Ovary (tissue), 9 donors: Measurements from ENCODE around the gene XYLT1. TPM values are rescaled to one million over a fixed set of nuclear protein-coding genes. Genes with fewer than 3 reads are reported as not detected.

Experiments
- DNase-seq, 5 donors: peaks; one replicate each; pipeline ENCODE4 v3.0.0-alpha.2; 2019 to 2020
- H3K27ac ChIP-seq, 2 donors: fragments of 200-600 bp; one replicate each; pipeline versions ENCODE4 v1.5.1 to v1.8.0; 2019 to 2022
- H3K27me3 ChIP-seq: fragments of 200-600 bp; one replicate; pipeline ENCODE4 v1.8.0; 2022
- H3K36me3 ChIP-seq: fragments of 200-600 bp; sonication (generic); one replicate; pipeline ENCODE4 v1.5.1; 2019
- H3K4me1 ChIP-seq: one replicate; pipeline ENCODE4 v1.8.1; 2013; ENCODE audit warnings: mild to moderate bottlenecking, moderate library complexity; ENCODE audit not compliant: insufficient read depth
- H3K4me3 ChIP-seq: fragments of 200-600 bp; sonication (generic); one replicate; pipeline ENCODE4 v1.5.1; 2017
- H3K9me3 ChIP-seq, 2 donors: fragments of 200-600 bp in 1 of 2; sonication (generic) in 1 of 2; one replicate each; pipeline versions ENCODE4 v1.5.1 to v1.8.1; 2013 to 2019; ENCODE audit warnings: mild to moderate bottlenecking in 1 of 2, moderate library complexity in 1 of 2
- EP300 ChIP-seq: sonication (generic); formaldehyde crosslinking; IDR thresholded peaks from one replicate; pipeline ENCODE4 v1.6.1; 2017; ENCODE audit warnings: antibody characterized with exemption
- POLR2A ChIP-seq: fragments of 450-650 bp; IDR thresholded peaks from one replicate; pipeline ENCODE4 v1.6.1; 2017; ENCODE audit warnings: antibody characterized with exemption, mild to moderate bottlenecking, moderate library complexity
- WGBS, 3 donors: extraction: QIAGEN DNeasy Blood & Tissue Kit in 1 of 3; methylation state at CpG; one replicate each; pipeline versions ENCODE4 v1.1.5 to v1.1.7; 2013 to 2017; 5-methylcytosine and 5-hydroxymethylcytosine counted together
- intact Hi-C, 4 donors: fragments of 100-400 bp; cut with DNase I; formaldehyde crosslinking; loops; one replicate each; pipeline versions ENCODE4 v1.11.0 to v1.15.1; 2022 to 2023
- polyA plus RNA-seq, 2 donors: library from polyadenylated mRNA; stranded (reverse); fragments of 200-250 nt in 1 of 2; fragments of 350-450 nt in 1 of 2; fragmentation: Illumina TruSeq in 1 of 2; extraction: RNeasy Lipid Tissue Mini Kit (QIAGEN cat#74804) in 1 of 2; gene quantifications; one replicate each; pipeline ENCODE4 v1.2.3, GENCODE V29; 2013 to 2014
- total RNA-seq, 7 donors: library from RNA; depleted of rRNA in 2 of 7; stranded (reverse); fragments of >200 nt in 2 of 7; fragmentation: NEBNext Ultra II Directional in 3 of 7; extraction: Animal tissue kit (Norgen Biotek cat#: 25700) in 3 of 7; gene quantifications; one replicate each; pipeline versions ENCODE4 v1.1.0 to v1.2.4, GENCODE V29; 2016 to 2023
- TF ChIP-seq, protein P1 (sequence below), 3 donors: fragments of 450-650 bp in 2 of 3; fragments of 200-600 bp in 1 of 3; IDR thresholded peaks; one replicate each; pipeline versions ENCODE4 v1.5.1 to v1.8.0; 2016 to 2022; ENCODE audit warnings: antibody characterized with exemption in 3 of 3, mild to moderate bottlenecking in 1 of 3
- donor health status: DM: no; HTN: no; CAD: no; lungs with moderate emphysema.
- donor health status: DM: no; HTN: no; CAD: no.
- donor health status: Bipolar disorder and iron deficiency.
- donor health status: DM: yes; HTN: yes; CAD: no.
- donor health status: DM: no; HTN: no; CAD: no.
- donor health status: DM: yes; HTN: yes; CAD: no.

XYLT1 gene
- total and polyA plus RNA-seq, 9 donors, result 3.2 to 38.0 (median 17.3) TPM

DNA sequence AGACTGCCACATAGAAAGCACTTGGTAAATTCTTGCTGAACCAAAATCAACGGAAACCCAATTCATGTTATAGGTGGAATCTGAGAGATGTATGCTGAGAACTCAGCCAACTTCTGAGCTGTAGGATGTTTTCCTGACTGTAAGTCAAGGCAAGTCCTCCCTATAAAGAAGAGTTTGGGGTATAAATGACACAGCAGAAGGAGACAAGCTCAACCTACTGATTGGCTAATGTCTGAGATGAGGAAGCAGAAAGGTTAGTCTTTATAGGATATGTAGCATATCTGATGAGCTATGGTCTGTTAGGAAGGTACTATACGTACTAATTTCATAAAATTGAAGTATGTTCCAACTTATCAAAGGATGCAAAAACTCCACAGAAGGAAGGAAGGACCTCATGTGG is 99.5 kb downstream of the XYLT1 start:
- H3K9me3 ChIP-seq, result no peaks in the 10 kb centered on the region
- no peaks in the 10 kb centered on the region for H3K36me3 ChIP-seq
- no peaks in the 10 kb centered on the region for H3K27me3 ChIP-seq
- no peak overlapping the region for H3K27ac ChIP-seq
- TF ChIP-seq, protein P1, sequence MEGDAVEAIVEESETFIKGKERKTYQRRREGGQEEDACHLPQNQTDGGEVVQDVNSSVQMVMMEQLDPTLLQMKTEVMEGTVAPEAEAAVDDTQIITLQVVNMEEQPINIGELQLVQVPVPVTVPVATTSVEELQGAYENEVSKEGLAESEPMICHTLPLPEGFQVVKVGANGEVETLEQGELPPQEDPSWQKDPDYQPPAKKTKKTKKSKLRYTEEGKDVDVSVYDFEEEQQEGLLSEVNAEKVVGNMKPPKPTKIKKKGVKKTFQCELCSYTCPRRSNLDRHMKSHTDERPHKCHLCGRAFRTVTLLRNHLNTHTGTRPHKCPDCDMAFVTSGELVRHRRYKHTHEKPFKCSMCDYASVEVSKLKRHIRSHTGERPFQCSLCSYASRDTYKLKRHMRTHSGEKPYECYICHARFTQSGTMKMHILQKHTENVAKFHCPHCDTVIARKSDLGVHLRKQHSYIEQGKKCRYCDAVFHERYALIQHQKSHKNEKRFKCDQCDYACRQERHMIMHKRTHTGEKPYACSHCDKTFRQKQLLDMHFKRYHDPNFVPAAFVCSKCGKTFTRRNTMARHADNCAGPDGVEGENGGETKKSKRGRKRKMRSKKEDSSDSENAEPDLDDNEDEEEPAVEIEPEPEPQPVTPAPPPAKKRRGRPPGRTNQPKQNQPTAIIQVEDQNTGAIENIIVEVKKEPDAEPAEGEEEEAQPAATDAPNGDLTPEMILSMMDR (IDR thresholded peaks at IDR 0.05), result no peak
- TF ChIP-seq EP300 (no peak), POLR2A (no peak)
- H3K4me1 ChIP-seq, result peaks cover 3% of the 10 kb centered on the region
- WGBS, 3 donors, result 89 to 97% (median 90%) methylated on average over 2 of the region's 2 CpGs
- no peak overlapping the region for H3K4me3 ChIP-seq
- intact Hi-C loops, result no loop called here
- DNase-seq, result no peak

DNA sequence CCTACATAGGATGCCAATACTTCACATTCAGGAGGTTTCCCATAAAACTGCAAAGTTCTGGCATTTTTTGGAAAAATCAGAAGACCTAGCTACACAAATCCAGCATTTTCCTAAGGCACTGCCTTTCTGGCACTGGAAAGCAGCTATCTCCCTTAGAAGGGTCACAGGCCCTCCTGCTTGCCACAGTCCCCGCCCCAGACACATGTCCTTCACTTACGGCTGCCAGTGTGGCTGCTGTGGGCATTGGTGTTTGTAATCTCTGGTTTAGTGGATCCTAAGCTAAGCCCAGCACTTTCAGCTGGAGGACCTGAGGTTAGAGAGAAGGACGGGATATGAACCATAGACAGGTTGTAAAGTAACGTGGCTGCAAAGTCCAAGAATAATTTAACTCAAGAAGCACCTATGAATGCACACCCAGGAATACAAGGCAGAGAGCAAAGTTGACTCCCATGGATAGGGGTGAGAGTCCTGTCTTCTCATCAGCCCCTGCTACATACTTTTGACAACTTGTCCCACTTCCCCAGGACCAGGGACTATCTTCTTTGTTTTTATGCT is 100.0 kb downstream of the XYLT1 start:
- Histone ChIP-seq H3K9me3 (no peaks in the 10 kb centered on the region), H3K27ac (no peak overlapping the region), H3K27me3 (no peaks in the 10 kb centered on the region), H3K4me3 (no peak overlapping the region), H3K36me3 (no peaks in the 10 kb centered on the region), H3K4me1 (peaks cover 5% of the 10 kb centered on the region)
- intact Hi-C loops, result no loop called here
- 62 to 88% (median 67%) methylated on average over 4 of the region's 4 CpGs for WGBS, 3 donors
- no peak for DNase-seq
- TF ChIP-seq, protein P1 (IDR thresholded peaks at IDR 0.05), result no peak
- TF ChIP-seq POLR2A (no peak), EP300 (no peak)

DNA sequence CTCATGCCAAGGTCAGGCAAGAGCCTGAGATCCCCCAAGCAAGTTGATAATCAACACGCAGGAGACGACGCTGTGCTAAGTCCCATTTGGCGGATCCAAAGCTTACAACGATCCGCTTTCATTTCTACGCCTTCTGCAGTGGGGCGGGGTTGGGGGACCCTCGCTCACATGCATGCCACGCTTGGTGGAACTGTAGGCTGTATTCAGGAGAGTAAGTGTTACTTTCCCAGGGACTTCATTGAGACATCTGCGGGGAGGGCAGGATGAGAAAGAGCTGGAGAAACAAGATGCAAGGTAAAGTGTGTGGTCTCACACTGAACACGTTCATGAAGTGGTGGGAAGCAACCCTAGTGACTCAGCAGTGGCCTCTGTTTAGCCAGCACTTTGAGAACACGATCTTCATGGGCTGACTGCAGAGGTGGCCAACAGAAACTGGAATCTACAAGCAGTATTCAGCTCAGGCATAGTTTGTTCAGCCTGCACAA is 100.5 kb downstream of the XYLT1 start:
- no peak overlapping the region for H3K27ac ChIP-seq
- H3K4me1 ChIP-seq, result peaks cover 5% of the 10 kb centered on the region
- no peak overlapping the region for H3K4me3 ChIP-seq
- intact Hi-C loops, result no loop called here
- no peak for DNase-seq
- H3K27me3 ChIP-seq, result no peaks in the 10 kb centered on the region
- H3K36me3 ChIP-seq, result no peaks in the 10 kb centered on the region
- TF ChIP-seq POLR2A (no peak), EP300 (no peak)
- TF ChIP-seq, protein P1 (IDR thresholded peaks at IDR 0.05), result no peak
- H3K9me3 ChIP-seq, result no peaks in the 10 kb centered on the region
- 78% methylated on average over 13 of the region's 13 CpGs for WGBS, 3 donors

DNA sequence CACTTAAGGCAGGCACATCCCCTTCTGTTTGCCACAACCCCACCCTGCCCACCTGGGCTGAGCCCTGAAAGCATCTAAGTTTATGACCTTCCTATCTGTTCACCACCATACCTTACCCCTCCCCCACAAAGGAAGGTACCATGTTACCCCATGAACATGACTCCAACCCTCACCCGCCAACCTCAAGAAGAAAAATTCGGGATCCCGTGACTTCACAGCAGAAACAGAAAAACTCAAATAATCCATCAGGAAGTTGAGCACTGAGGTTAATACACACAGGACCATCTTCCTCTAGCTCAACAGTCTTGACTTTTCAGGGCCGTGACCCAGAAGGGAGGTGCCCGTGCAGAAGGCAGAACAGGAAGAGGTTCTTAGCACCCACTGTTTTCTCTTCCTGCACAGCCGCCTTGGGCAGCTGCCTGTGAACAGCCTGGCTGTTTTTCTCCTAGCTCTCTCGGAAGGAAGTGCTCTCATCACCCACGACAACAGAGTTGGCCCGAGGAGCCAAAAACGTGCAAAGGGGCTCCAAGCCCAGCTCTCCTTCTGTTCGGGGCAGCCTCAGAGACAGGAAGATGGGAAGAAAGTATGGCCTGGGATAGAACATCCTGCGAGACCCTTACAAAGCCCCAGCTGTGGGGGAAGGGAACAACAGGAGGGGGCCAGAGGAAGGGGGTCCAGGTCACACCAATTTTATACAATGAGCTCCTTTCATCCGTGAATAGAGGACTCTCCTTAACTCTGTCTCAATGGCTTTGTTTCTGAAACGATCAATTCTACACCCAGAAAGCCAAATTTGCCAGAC is 101.1 kb downstream of the XYLT1 start:
- DNase-seq, result peak in 1 of 5 donors; percentile 42
- intact Hi-C loops, result no loop called here
- no peaks in the 10 kb centered on the region for H3K27me3 ChIP-seq
- H3K4me3 ChIP-seq, result no peak overlapping the region
- 51 to 63% (median 58%) methylated on average over 14 of the region's 14 CpGs for WGBS, 3 donors
- no peak overlapping the region for H3K27ac ChIP-seq
- H3K9me3 ChIP-seq, result no peaks in the 10 kb centered on the region
- H3K4me1 ChIP-seq, result peaks cover 10% of the 10 kb centered on the region
- TF ChIP-seq, protein P1 (IDR thresholded peaks at IDR 0.05), result no peak
- TF ChIP-seq EP300 (no peak), POLR2A (no peak)
- no peaks in the 10 kb centered on the region for H3K36me3 ChIP-seq
